Measurements from ENCODE around the gene KCNJ5.

- TF ChIP-seq, protein P1, sequence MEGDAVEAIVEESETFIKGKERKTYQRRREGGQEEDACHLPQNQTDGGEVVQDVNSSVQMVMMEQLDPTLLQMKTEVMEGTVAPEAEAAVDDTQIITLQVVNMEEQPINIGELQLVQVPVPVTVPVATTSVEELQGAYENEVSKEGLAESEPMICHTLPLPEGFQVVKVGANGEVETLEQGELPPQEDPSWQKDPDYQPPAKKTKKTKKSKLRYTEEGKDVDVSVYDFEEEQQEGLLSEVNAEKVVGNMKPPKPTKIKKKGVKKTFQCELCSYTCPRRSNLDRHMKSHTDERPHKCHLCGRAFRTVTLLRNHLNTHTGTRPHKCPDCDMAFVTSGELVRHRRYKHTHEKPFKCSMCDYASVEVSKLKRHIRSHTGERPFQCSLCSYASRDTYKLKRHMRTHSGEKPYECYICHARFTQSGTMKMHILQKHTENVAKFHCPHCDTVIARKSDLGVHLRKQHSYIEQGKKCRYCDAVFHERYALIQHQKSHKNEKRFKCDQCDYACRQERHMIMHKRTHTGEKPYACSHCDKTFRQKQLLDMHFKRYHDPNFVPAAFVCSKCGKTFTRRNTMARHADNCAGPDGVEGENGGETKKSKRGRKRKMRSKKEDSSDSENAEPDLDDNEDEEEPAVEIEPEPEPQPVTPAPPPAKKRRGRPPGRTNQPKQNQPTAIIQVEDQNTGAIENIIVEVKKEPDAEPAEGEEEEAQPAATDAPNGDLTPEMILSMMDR (IDR thresholded peaks at IDR 0.05), result peak; percentile 89 to 98 (median 95)
- no peak for TF ChIP-seq POLR2A (IDR thresholded peaks at IDR 0.05)
Observed at GRCh38 chr11:128859563-128860441, 31.4 kb upstream of the KCNJ5 start.
